Right lung (tissue), 5 donors: Measurements from ENCODE around the gene GTSE1. TPM values are rescaled to one million over a fixed set of nuclear protein-coding genes. Genes with fewer than 3 reads are reported as not detected.
A peak's percentile ranks its signal among the peaks of the same experiment; 100 is the strongest.

Experiments used
- DNase-seq, 2 donors: peaks; one replicate each; pipeline ENCODE4 v3.0.0-alpha.2; 2013
- polyA plus RNA-seq, 5 donors: library from polyadenylated mRNA; unstranded; fragments of 120-200 nt; gene quantifications; one replicate each; pipeline versions ENCODE4 v1.2.1 to v1.2.3, GENCODE V29; 2013; ENCODE audit warnings: inconsistent platforms in 1 of 5, low replicate concordance in 1 of 5; ENCODE audit not compliant: insufficient read length in 5 of 5, insufficient read depth in 1 of 5

Gene GTSE1
- polyA plus RNA-seq, 5 donors, result 11.9 to 30.5 (median 16.3) TPM

DNA sequence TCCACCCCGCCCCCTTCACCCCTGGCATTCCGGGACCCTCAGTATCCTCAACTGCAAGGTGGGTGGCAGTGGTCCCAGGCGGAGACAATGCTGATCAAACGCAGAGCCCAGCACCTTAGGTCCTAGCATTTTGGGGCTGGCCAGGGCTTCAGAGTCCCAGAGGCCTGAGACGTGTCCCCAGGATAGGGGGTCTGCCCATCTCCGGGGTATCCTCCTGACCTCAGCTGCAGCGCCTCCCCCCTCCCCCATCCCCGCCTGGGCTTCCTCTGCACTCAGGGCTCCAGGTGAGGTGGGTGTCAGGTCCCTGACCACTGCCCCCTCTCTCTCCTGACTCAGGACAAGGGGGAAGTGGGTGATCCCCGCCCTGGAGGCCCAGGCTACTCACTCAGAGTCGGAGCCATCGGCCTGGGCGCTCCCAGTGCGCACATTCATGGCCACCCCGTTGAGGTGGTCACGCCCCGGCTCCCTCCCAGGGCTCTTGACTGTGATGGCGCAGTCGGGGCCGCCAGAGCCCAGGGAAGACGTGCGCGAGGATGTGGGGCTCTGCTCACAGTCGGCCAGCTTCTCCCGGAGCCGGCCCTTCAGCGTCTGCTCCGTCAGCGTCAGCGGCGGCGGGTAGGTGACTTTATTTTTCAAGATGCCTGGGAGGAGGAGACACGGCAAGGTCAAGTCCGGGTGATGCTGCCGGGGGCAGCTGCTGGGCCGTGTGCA is 67.1 kb downstream of the GTSE1 start:
- DNase-seq, result no peak

DNA sequence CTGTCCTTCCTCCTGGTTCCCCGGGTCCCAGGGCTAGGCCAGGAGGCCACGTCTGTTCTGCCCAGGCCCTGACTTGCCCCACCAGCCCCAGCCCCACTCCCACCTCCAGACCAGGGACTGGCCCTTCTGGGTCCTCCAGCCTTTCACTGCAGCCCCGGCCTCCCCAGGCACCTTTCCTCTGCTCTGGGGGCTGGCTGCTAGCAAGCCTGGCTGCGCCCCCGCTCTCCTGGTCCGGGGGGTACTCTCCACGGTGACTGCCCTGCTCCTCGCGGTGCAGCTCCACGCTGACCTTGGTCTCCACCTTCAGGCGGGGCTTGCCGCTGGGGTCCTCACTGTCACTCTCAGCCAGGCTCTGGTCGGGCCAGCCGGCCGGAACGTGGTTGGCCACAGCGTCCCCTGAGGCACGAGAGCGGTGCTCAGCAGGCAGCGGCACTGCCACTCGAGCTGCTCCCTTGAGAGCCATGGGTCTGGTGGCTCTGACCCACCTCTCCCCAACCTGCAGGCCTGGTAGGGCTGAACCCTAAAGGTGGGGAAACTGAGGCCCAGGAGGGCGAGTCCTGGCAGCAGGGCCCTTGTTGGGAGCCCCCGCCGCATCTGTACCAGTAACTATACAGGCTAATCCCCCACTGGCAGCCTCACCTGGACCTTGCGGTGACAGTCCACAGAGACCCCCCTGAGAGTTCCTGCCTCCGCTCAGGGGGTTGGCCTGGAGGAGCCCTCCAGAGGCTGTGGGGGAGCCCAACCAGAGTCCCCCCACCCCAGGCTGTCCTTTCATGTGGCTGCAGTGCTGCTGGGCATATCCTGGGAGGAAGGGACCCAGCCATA is 67.9 kb downstream of the GTSE1 start:
- DNase-seq, result no peak

DNA sequence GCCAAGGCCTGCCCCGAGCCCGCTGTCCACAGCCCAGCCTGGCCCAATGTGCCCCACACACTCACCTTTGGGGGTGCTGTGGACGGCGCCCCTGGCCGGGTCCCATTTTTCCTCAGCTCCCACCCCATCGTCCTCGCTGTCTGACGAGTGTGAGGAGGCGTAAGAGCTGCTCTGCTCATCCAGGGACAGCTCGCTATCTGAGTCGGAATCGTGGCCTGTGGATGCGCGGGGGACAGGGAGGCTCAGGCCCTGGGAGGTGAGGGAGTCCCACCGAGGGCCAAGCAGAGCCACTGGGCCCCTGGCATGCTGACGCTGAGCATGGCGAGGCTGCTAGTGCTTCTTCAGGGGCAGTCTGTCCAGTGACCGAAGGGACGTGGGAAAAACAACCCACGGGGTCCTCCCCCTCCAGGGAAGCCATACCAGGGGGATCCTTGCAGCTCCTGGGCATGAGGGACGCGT is 68.5 kb downstream of the GTSE1 start:
- no peak for DNase-seq

DNA sequence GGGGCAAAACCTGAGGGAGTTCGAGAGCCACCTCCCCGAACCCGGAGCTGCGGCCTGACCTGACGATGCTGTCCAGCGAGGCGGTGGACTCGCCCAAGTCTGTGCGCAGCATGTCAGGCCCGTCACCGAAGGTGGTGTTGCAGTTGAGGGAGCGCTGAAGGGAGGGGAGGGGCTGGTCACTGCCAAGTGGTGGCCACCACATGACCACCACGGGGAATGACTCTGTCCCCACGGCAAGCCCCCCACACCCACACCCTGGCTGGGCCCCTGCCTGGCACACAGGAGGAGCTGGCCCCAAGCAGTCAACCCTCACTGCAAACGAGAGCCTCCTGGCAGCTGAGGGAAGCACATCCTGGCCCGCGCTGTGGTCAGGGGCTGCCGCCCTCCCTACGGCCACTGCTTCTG is 69.7 kb downstream of the GTSE1 start:
- DNase-seq, result no peak

DNA sequence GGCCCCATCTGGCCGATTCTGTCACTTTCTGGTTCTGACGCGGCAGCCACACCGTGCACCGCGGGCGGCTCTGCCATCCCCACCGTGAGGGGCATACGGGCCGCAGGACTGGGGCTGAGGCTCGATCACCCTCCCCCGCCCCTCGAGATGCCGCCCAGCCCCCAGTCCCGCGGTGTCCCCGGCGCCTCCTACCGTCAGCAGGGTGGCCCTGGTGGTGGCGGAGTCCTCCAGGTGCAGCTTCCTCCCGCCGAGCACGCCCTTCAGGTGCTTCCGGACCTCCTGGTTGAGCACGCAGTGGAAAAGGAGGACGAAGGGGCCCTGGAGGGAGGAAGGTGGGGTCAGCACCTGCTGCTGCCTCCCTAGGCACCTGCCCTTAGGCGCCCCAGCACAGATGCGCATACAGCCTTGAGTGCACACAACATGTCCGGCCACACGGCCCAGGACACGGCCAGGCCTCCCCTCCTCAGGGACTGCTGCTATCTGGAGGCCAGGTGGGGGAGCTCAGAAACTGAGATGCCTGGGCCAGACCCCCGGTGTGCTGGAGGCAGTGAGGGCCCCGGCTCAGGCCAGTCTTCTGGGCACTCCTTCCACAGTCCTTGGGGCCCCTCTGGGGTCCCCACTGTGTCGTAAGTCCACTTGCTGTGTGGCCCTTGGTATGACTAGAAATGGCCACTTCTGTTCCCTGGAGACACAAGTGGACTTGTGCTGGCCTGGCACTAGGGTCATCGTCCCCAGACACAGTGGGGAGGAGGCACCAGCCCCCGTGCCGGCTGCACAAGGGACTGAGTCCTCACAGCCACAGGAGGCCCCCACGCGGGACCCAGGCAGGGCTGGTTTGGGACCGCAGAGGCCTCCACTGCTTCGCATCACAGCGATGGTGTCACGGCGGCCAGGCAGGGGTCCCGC is 70.4 kb downstream of the GTSE1 start:
- no peak for DNase-seq

DNA sequence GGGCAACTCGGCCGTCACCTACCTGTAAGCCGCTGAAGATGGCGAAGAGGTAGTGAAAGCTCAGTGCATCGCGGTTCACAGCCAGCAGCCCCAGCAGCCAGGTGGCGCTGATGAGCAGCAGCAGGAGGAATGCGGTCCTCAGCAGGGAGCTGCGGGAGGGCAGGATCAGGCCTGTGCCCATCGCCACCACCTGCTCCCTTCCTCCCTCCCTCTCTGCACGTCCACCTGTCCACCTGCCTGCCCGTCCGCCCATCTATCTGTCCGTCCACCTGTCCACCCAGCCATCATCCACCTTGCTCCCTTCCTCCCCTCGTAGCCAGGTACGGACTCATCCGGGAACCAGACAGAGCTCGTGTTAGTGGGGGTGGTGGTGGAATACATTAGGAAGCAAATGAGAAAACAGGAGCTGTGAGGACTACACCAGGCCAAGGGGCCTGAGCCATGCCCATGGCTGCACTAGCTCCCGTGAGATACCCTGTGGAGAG is 71.1 kb downstream of the GTSE1 start:
- peak in 1 of 2 donors; percentile 28 for DNase-seq

DNA sequence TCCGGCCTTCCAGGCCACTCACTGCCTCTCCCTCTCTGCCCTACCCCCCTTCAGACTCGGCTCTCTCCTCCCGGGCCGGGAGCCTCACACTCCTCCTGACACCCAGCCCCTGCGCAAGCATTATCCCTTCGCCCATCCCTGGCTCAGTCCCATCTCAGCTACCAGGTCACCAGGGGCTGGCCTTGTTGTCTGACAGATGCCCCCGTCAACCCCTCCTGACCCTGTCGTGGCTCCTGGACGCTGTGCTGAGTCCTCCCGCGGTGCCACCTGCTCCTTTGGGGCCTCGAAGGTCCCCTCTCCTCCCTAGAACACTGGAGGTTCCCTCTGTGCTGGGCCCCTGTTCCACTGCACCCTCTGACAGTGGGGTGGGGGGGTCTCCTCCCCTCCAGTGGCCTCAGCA is 71.8 kb downstream of the GTSE1 start:
- DNase-seq, result no peak

DNA sequence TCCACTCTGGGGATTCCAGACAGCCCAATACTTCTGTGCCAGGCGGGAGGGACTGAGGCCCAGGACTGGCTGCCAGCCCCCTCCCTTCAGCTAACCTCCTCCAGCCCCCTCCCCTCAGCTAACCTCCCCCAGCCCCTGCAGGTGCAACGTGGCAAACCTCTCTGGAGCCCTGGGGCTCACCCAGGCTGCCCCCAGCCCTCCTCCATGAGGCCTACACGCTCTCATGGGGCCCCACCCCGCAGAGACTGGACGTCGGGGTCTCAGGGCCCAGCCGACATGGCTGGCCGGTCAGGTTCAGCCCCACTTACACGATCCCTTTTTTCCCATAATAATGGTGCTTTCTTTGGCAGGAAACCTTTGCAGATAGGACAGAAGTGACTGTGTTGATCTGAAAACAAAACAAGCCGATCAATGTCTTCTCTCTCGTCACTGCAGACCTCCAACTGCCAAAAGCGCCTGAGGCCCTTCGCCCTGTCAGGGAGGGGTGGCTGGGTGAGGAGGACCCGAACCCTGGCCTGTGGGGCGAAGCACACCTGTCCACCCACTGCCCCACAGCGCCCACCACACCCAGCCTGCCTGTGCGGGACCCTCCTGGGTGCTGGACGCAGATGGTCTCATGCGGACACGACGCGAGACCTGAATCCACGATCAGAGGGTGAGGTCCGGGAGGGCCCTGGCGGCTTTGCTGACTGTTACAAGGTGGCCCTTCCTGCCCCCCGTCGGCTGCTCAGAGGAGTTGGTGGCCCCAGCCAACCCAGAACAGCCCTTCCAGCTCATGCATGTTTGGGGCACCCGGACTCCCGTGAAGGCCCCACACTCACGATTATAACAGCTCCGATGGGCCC is 72.4 kb downstream of the GTSE1 start:
- no peak for DNase-seq

DNA sequence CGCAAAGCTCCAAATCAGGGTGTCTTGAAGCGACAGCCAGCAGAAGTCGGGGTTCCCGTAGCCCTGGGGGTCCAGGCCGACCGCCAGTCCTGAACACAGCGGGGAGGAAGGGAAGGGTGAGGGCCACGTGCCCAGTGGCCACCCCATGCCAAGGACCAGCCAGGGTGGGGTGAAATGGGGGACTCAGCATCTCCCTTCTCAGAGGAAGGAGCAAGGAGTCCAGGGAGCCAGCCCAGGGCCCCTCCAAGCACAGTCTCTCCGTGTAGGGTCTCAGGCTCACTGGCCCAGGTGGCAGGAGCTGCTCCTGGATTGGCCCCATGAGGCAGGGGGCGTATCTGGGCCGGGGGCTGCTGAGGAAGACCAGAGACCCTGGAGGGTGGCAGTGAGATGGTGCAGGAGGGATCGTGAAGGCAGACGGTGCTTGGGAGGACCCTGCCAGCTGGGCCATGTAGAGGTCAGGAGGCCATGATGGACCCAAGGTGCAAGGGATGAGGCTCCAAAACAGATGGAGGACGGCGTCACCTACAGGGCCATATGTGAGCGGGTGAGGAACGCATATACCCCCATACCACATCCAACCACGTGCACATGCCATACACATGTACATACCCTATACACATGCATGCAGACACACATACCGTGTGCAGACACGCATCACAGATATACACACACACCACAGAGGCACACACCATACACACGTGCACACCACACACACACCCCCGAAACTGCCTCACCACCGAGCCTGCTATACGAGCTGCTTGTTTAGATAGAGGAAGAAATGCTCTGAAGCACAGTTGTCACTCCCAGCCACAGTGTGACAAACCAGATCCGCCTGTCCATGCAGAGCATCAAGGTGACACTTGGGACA is 73.3 kb downstream of the GTSE1 start:
- no peak for DNase-seq

DNA sequence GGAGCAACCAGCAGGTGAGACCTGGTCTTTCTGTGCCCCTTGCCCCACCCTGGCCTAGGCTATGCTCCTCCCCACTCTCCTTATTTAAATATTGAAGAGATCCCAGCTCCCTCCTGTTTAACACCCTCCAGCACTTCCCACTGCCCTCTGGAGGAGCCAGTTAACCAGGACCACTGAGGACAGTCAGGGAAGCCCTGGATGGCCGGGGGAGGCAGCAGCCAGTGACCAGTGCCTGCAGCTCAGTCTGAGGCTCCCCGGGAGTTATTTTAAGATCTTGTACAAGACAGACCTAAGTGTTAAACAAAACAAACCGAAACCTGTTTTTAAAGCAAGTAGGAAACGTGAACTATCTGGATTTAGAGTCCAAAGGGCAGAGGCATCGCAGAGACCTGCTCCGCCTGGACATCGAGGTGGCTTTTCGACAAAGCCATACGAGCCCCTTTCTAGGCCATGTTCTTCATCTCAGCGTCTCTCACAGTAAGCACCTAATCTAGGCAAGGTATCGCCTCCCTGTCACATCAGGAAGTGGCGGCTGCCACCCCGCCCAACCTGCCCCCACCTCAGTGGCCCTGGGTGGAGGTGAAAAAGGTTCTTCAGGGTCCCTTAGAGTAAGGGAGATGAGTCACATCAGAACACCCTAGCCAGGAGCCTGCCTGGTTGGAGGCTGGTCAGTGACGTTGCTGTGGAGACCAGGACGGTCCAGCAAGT is 74.1 kb downstream of the GTSE1 start:
- no peak for DNase-seq

DNA sequence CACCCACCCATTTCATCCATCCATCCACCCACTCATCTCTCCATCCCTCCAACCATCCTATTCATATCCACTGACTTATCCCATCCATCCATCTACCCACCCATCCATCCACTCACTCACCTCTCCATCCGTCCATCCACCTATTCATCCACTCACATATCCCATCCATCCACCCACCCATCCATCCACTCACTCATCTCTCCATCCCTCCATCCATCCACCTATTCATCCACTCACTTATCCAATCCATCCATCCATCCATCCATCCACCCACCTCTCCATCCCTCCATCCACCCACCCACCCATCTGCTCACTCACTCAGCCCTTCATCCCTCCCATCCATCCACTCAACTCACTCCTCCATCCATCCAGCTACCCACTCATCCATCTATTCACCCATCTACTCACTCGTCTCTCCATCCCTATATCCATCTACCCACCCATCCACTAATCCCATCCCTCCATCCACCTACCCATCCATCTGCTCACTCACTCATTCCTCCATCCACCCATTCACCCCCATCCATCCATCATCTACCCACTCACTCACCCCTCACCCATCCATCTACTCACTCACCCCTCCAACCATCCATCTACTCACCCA is 75.1 kb downstream of the GTSE1 start:
- no peak for DNase-seq

DNA sequence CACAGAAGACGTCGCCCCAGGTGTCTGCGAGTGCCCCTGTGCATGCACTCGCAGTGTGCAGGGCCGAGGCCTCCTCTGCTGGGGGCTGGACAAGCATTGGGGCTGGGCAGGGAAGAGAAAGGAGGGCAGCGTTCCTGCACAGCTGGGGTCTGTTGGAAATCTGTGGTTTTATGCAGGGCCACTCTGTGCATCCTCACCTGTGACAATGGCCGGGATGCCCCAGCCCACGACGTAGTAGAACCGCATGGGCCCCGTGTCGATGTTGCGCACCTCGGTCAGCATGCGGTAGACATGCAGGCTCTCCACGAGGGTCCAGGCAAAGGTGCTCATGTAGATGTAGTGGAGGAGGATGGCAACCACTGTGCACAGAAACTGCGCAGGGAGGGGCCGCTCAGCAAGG is 76.0 kb downstream of the GTSE1 start:
- no peak for DNase-seq

DNA sequence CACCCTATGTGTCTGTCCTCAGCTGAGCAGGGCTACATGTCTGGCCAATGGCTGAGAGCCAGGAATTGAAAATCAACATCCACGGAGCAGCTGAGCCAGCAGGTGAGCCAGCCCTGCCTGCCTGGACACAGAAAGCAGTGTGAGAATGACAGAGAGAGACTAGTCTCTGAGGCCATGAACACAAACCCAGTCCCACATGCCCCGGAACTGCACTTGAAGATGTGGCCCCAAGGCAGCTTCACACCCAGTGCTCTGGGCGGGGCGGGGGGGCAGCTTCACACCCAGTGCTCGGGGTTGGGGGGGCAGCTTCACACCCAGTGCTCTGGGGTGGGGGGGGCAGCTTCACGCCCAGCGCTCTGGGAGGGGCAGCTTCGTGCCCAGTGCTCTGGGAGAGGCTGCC is 76.5 kb downstream of the GTSE1 start:
- DNase-seq, result no peak

DNA sequence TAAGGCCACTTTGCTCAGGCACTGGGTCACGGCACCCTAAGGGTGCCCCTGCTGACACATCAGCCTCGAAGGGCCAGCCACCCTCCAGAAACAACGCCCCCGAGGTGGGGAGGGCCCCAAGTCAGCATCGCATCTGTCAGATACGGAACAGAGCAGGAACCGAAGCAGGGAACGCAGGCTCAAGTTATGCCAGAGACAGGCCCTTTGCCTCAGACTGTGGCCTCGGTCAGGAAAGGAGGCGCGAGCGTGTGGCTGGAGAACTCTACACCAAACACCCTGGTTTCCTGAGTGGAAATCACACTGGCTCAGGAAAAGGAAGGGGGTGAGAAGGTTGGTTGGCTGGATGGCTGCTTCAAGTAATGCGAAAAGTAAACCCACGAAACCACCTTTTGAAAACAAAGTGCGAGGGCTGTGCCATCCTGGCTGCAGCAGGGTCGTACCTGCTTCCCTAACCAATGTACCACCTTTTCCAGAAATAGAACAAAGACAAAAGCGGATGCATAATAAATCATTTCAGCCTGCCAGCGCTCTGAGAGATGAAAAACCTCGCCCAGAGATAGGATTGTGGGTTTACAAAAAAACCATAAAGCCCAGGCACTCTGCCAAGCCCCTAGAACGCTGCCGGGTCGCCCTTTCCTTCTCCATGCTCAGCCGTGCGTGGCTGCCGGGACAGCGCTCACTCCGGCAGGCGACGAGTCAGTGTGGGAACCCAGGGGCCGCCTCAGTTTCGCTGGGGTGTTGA is 77.4 kb downstream of the GTSE1 start:
- no peak for DNase-seq

DNA sequence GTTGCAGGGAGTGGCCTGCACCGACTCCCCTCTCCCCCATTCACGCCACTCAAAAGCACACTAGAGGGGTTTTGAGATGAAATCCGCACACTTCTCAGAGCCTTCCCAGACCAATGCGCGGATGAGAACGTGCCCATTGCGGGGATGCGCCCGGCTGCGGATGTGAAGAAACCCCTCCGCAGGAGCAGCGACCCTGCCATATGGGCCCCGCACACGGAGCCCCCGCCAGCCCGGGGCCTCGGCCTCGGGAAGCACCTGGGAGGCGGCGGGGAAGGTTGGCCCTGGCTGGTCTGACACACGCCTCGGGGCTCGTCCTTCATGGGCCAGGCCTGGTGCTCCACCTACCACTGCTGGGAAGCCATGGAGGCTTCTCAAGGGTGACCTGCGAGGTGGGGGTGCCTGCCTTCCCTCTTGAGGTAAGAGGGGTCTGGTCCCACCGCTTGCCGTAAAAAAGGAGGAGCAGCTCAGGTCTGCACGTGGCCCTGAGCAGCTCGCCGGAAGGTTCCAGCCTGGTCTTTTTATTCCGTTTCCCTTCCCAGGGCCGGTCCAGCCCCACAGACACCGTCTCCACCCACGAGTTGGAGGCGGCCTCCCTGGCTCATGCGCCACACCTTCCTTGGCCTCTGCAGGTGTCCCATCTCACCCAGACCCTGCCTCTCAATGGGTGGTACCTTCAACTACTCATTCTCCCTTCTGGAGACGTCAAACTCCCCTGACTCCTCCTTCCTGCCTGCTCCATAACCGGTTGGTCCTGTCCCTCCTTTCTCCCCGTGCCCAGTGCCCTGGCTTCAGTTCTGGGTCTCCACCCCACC is 78.2 kb downstream of the GTSE1 start:
- DNase-seq, result peak in 1 of 2 donors; percentile 39

DNA sequence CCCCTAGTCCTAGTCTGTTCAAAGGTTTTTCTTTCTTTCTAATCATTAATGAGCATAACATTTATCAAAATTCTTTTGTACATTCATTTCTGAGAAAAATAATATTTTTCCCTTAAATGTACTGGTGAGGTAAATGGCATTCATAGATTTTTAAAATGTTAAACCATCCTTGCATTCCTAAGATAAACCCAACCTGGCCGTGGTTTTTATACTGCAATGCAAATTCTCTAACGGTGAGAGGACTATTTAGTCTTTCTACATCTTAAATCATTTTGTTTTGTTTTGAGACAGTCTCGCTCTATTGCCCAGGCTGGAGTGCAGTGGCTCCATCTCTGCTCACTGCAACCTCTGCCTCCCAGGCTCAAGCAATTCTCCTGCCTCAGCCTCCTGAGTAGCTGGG is 79.4 kb downstream of the GTSE1 start:
- no peak for DNase-seq

DNA sequence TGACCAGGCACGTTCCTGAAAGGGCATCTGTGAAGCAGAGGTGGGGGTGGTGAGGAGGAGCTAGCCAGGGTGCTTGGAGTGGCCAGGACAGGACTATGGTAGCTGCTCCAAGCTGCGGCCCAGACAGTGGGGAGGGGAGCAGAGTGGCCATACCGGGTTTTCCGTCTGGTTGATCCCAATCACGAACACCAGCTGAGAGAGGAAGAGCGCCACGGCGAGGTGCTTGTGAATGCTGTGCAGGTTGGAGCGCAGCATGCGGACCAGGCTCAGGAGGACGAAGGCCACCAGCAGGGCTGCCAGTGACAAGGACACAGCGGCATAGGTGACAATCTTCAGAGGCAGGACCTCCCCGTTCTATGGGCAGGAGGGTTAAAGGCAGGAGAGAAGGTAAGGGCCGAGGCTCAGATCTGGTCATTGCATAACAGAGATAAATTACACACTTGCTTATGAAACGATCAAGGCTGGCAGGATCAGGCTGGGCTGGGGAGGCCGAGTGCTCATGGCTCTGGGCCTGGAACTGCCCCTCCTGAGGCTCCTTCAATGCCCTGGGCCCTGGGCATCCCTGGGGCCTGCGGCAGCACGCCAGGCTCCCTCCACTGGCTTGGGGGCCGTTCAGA is 80.3 kb downstream of the GTSE1 start:
- DNase-seq, result no peak
